ENCODE results near the gene PITX2. TPM values are rescaled to one million over a fixed set of nuclear protein-coding genes. Genes with fewer than 3 reads are reported as not detected.
A peak's percentile ranks its signal among the peaks of the same experiment; 100 is the strongest.

Gene PITX2
- total RNA-seq, 1 experiment from 2014 or later: 0.90 TPM

- ChIA-PET CTCF (no interaction called here), POLR2A (ENCODE audit: low non-redundant PET) (no interaction called here)
- intact Hi-C loops (cut with micrococcal nuclease; ENCODE audit: unreplicated experiment): no loop called here
- Histone ChIP-seq H3K9me3 (ENCODE audit: low read depth, low read length, poor library complexity, severe bottlenecking) (peaks cover 3% of the 10 kb centered on the region), H3K4me1 (ENCODE audit: insufficient read depth, low read length, poor library complexity, severe bottlenecking) (no peaks in the 10 kb centered on the region), H3K36me3 (ENCODE audit: insufficient read depth, low read length, poor library complexity, severe bottlenecking) (no peaks in the 10 kb centered on the region), H3K27me3 (replicated peaks; ENCODE audit: insufficient read depth, low read depth, low read length, poor library complexity) (no peaks in the 10 kb centered on the region), H3K27ac (ENCODE audit: low read depth, low read length, poor library complexity, severe bottlenecking) (no peak overlapping the region), H3K4me3 (ENCODE audit: low read depth, low read length, poor library complexity, severe bottlenecking) (no peak overlapping the region)
- BruUV-seq (replicated peaks): no TSS peak
- TF ChIP-seq CTCF (conservative IDR thresholded peaks at IDR 0.05; ENCODE audit: low read depth, low read length) (no peak), EZH2 (IDR thresholded peaks at IDR 0.05; ENCODE audit: borderline replicate concordance, low read depth, low read length, poor library complexity, severe bottlenecking) (no peak)
- no peak for DNase-seq (ENCODE audit: low spot score)
These were observed 26.4 kb downstream of the PITX2 start for GRCh38 chr4:110596431-110596830.

GRCh38 chr4:110595583-110595982, 27.3 kb downstream of the PITX2 start:
- H3K36me3 ChIP-seq (ENCODE audit: insufficient read depth, low read length, poor library complexity, severe bottlenecking): no peaks in the 10 kb centered on the region
- BruUV-seq (replicated peaks): no TSS peak
- H3K9me3 ChIP-seq (ENCODE audit: low read depth, low read length, poor library complexity, severe bottlenecking): peaks cover 3% of the 10 kb centered on the region
- H3K4me1 ChIP-seq (ENCODE audit: insufficient read depth, low read length, poor library complexity, severe bottlenecking): no peaks in the 10 kb centered on the region
- intact Hi-C loops (cut with micrococcal nuclease; ENCODE audit: unreplicated experiment): no loop called here
- no peak overlapping the region for H3K4me3 ChIP-seq (ENCODE audit: low read depth, low read length, poor library complexity, severe bottlenecking)
- no peak for TF ChIP-seq CTCF (conservative IDR thresholded peaks at IDR 0.05; ENCODE audit: low read depth, low read length)
- no peak for TF ChIP-seq EZH2 (IDR thresholded peaks at IDR 0.05; ENCODE audit: borderline replicate concordance, low read depth, low read length, poor library complexity, severe bottlenecking)
- DNase-seq (ENCODE audit: low spot score): no peak
- ChIA-PET CTCF (no interaction called here), POLR2A (ENCODE audit: low non-redundant PET) (no interaction called here)
- H3K27ac ChIP-seq (ENCODE audit: low read depth, low read length, poor library complexity, severe bottlenecking): no peak overlapping the region
- H3K27me3 ChIP-seq (replicated peaks; ENCODE audit: insufficient read depth, low read depth, low read length, poor library complexity): no peaks in the 10 kb centered on the region

GRCh38 chr4:110589297-110589696, 33.6 kb downstream of the PITX2 start:
- H3K4me3 ChIP-seq (ENCODE audit: low read depth, low read length, poor library complexity, severe bottlenecking): no peak overlapping the region

More at GRCh38 chr4:110589297-110589696, 33.6 kb downstream of the PITX2 start:
- H3K27ac ChIP-seq (ENCODE audit: low read depth, low read length, poor library complexity, severe bottlenecking): no peak overlapping the region
- no peaks in the 10 kb centered on the region for H3K9me3 ChIP-seq (ENCODE audit: low read depth, low read length, poor library complexity, severe bottlenecking)
- H3K27me3 ChIP-seq (replicated peaks; ENCODE audit: insufficient read depth, low read depth, low read length, poor library complexity): no peaks in the 10 kb centered on the region
- intact Hi-C loops (cut with micrococcal nuclease; ENCODE audit: unreplicated experiment): no loop called here
- no peaks in the 10 kb centered on the region for H3K36me3 ChIP-seq (ENCODE audit: insufficient read depth, low read length, poor library complexity, severe bottlenecking)
- BruUV-seq (replicated peaks): no TSS peak
- TF ChIP-seq EZH2 (IDR thresholded peaks at IDR 0.05; ENCODE audit: borderline replicate concordance, low read depth, low read length, poor library complexity, severe bottlenecking) (no peak), CTCF (conservative IDR thresholded peaks at IDR 0.05; ENCODE audit: low read depth, low read length) (peak; percentile 47; the same call in 1 of the 2 replicates)
- CTCF ChIA-PET: no interaction called here
- DNase-seq (ENCODE audit: low spot score): no peak
- no peaks in the 10 kb centered on the region for H3K4me1 ChIP-seq (ENCODE audit: insufficient read depth, low read length, poor library complexity, severe bottlenecking)
- POLR2A ChIA-PET (ENCODE audit: low non-redundant PET): no interaction called here

All from A673 (cell line).